HTR-8/SVneo (cell line): Measurements from ENCODE around the gene SLC25A29.

Experiments
- DNase-seq: peaks from one replicate; pipeline ENCODE4 v3.0.0; 2011; ENCODE audit warnings: low spot score, mixed read lengths; ENCODE audit not compliant: insufficient read length
- FAIRE-seq: peaks from 2 replicates; lab custom pipeline; 2011; peaks lifted over from hg19 to GRCh38; lab: Jason Lieb, UNC

The SLC25A29 gene

GRCh38 chr14:100250732-100251465, 55.3 kb downstream of the SLC25A29 start:
- DNase-seq (no peak), FAIRE-seq (no peak)

DNA sequence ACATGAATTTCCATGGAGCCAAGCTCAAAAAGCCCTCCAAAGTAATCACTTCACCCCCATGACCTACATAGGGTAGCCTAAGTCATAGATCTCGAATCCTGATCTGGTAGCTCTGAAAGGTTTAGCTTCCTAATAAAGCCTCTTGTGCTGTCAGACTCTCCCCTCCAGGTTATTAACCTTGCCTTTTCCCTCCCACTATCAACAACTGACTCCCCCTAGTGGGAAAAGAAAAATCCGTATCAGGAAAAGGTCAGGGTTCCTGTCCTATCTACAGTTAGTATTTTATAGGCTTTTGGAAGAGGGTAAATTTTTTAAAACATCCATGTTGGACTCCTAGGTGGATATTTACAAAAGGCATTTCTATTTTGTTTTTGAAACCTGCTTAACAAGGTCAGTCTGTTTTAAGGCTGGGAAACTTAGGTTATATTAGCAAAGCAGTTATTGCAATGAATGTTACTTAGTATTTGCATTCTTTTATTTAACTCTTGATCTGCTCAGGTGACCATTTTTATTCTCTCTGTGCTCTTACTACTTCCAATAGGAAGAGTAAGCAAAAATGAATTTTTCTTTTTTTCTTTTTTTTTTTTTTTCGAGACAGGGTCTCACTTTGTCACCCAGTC, 59.3 kb downstream of the SLC25A29 start:
- FAIRE-seq, result no peak
- DNase-seq, result peak; percentile 61

GRCh38 chr14:100243020-100243419, 63.2 kb downstream of the SLC25A29 start:
- DNase-seq (no peak), FAIRE-seq (no peak)

- DNase-seq (no peak), FAIRE-seq (no peak)
Observed at GRCh38 chr14:100241279-100241678, 65.0 kb downstream of the SLC25A29 start.
